K562 treated with DMSO at 1 percent for 4 hours (cell line): ENCODE data around the gene SHISA5. TPM values are rescaled to one million over a fixed set of nuclear protein-coding genes. Genes with fewer than 3 reads are reported as not detected.

ENCODE experiments used
- total RNA-seq: library from RNA; unstranded; fragments of 300-600 nt; gene quantifications from 2 replicates; pipeline ENCODE4 v1.2.3, GENCODE V29; 2022; ENCODE audit not compliant: insufficient read depth

SHISA5 gene, protein sequence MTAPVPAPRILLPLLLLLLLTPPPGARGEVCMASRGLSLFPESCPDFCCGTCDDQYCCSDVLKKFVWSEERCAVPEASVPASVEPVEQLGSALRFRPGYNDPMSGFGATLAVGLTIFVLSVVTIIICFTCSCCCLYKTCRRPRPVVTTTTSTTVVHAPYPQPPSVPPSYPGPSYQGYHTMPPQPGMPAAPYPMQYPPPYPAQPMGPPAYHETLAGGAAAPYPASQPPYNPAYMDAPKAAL
- total RNA-seq, result 95.9 and 97.3 TPM in 2 replicates

GRCh38 chr3:48504051-48504946 is at the start of gene SHISA5:
Gene SHISA5, minus strand, starts transcription at chr3:48504174. Its CDS starts 80 bp downstream, at chr3:48504094.

GRCh38 chr3:48446425-48447193 is 57.4 kb downstream of the SHISA5 start, which contains the start of gene ATRIP:
Gene ATRIP, plus strand, starts transcription at chr3:48446737. Its CDS starts 109 bp downstream, at chr3:48446846.

DNA sequence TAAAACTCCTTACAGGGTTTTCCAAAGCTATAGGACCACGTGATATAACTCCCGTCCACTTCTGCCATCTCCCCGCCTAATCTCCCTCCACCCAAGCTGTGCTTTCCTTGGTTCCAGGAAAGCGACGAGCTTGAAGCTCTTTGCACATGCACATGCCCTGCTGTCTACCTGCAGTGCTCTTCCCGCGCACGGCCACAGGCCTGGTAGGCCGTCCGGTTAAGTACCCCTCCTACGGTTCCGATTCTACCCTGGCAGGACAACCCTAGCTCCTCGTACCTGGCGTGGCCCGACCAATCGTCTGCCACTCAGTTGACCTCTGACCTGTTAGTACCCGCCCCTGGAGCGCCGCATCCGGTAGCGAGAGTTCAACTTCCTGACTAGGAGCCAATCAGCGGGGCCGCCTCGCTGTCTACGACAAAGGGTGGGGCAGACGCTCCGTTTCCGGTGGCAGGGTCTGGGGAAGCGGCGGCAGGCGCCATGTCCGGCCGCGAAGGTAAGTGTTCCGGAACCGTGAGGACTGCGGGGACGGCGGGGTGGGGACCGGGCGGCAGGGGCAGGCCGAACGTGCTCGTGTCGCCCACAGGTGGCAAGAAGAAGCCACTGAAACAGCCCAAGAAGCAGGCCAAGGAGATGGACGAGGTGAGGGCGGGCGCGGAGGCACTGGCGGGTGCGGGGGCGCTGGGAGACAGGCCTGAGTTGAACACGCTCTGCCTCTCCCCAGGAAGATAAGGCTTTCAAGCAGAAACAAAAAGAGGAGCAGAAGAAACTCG is 64.0 kb downstream of the SHISA5 start, which contains the start of the genes CCDC51 and TMA7:
CCDC51 (minus strand) TSS at position 300 of the 770 bp plus-strand sequence. CDS start 4,991 bp downstream, outside the sequence.
TMA7 (plus strand) TSS at position 438 of the 770 bp plus-strand sequence; CDS start at position 478, 40 bp downstream.

GRCh38 chr3:48429960-48430707 is 73.8 kb downstream of the SHISA5 start, which contains the start of gene PLXNB1:
Gene PLXNB1, minus strand, starts transcription at chr3:48430086. Its CDS starts 5,475 bp downstream, at chr3:48424611.

Other genes with a start within 250 kb of the SHISA5 start
- 17.7 and 20.9 TPM in 2 replicates for gene NME6, start 202.8 kb downstream of the SHISA5 start, total RNA-seq
- gene SPINK8, start 170.5 kb downstream of the SHISA5 start, total RNA-seq, result not detected in 2 replicates
- not detected in 2 replicates for gene FBXW12, start 132.0 kb downstream of the SHISA5 start, total RNA-seq
- gene PLXNB1, start 74.1 kb downstream of the SHISA5 start, total RNA-seq, result 7.7 and 18.9 TPM in 2 replicates
- 5.9 and 8.3 TPM in 2 replicates for gene CCDC51, start 64.1 kb downstream of the SHISA5 start, total RNA-seq
- 174 and 181 TPM in 2 replicates for gene TMA7, start 63.9 kb downstream of the SHISA5 start, total RNA-seq
- 5.6 and 11.9 TPM in 2 replicates for gene ATRIP, start 57.4 kb downstream of the SHISA5 start, total RNA-seq
- gene PFKFB4, start 52.6 kb upstream of the SHISA5 start, total RNA-seq, result 7.0 and 11.4 TPM in 2 replicates
- not detected in 2 replicates for gene UCN2, start 59.6 kb upstream of the SHISA5 start, total RNA-seq
- gene COL7A1, start 91.2 kb upstream of the SHISA5 start, total RNA-seq, result 0.29 and 1.1 TPM in 2 replicates
- 263 and 293 TPM in 2 replicates for gene UQCRC1, start 105.5 kb upstream of the SHISA5 start, total RNA-seq
- not detected in 2 replicates for gene TMEM89, start 117.6 kb upstream of the SHISA5 start, total RNA-seq
- 20.0 and 23.7 TPM in 2 replicates for gene SLC26A6, start 131.3 kb upstream of the SHISA5 start, total RNA-seq
- gene CELSR3, start 158.7 kb upstream of the SHISA5 start, total RNA-seq, result 1.7 and 4.0 TPM in 2 replicates
- 15.1 and 16.3 TPM in 2 replicates for gene NCKIPSD, start 181.7 kb upstream of the SHISA5 start, total RNA-seq
- gene IP6K2, start 213.0 kb upstream of the SHISA5 start, total RNA-seq, result 54.9 and 65.4 TPM in 2 replicates